Right ventricle myocardium inferior (tissue), 1 donor: Measurements from ENCODE around the gene ADAMTS4. TPM values are rescaled to one million over a fixed set of nuclear protein-coding genes. Genes with fewer than 3 reads are reported as not detected.

ENCODE experiments used
- ATAC-seq: fragments of 200-7000 bp; cut with Tn5 transposase; one replicate; pipeline ENCODE4 v1.9.1; 2020; ENCODE audit warnings: mild to moderate bottlenecking, moderate library complexity
- DNase-seq: peaks from one replicate; pipeline ENCODE4 v3.0.0; 2021; ENCODE audit errors: missing footprints
- intact Hi-C: fragments of 100-400 bp; cut with DNase I; formaldehyde crosslinking; loops from one replicate; pipeline ENCODE4 v1.11.0; 2022
- total RNA-seq: library from RNA; stranded (reverse); fragmentation: NEBNext Ultra II Directional; extraction: Animal tissue kit (Norgen Biotek cat#: 25700); gene quantifications from one replicate; pipeline ENCODE4 v1.2.1, GENCODE V29; 2021
- donor health status: DM: no; HTN: yes; CAD: no; lungs with severe emphysema.

Gene ADAMTS4
- total RNA-seq, 1 donor from 2014 or later, result 13.0 TPM

DNA sequence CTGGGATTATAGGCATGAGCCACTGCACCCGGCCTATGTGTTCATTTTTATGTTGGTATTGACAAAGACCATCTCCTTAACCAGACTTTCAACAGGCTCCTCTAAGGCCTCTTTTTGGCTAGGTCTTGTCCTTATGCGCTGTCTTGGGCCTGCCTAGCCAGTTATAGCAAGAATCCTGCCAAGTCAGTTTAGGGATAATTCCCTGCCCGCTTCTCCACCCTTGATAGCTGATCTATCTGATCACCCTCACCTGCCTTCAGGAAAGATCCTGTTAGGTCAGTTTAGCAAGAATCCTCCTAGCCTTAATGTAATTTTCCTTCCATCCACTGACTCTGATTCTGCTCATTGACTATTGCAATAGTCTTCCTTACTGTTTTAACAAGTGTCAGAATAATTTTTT is 19.2 kb downstream of the ADAMTS4 start:
- intact Hi-C loops, result no loop called here
- ATAC-seq (no peak), DNase-seq (no peak)

DNA sequence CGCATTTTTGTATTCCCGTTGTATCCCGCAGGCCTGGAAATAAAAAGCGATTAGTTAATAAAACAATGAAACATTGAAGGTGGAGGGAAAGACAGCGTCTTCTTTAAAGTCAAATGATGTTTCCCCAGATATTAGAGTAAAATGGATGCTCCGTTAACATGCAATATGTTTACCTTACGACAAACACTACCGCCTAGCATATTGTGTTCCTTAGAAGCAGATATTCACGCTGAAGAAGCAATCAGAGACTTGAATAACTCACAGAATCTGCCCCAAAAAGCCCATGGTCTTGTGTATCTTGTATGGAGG is 21.0 kb downstream of the ADAMTS4 start:
- intact Hi-C loops, result no loop called here
- ATAC-seq (no peak), DNase-seq (no peak)

GRCh38 chr1:161177112-161177935 is 21.5 kb downstream of the ADAMTS4 start, which contains the start of gene B4GALT3:
Gene B4GALT3 (minus strand): TSS chr1:161177507. CDS start chr1:161176060, 1,447 bp downstream.
- ATAC-seq (peak; percentile 93), DNase-seq (peak; percentile 96)
- intact Hi-C loops, result no loop called here

- intact Hi-C loops, result no loop called here
- DNase-seq, result no peak
Measured at GRCh38 chr1:161176468-161177111, 22.3 kb downstream of the ADAMTS4 start.

GRCh38 chr1:161175771-161176453 is 22.9 kb downstream of the ADAMTS4 start:
- ATAC-seq (no peak), DNase-seq (no peak)
- intact Hi-C loops, result no loop called here

More at GRCh38 chr1:161176468-161177111, 22.3 kb downstream of the ADAMTS4 start:
- ATAC-seq, result peak; percentile 0

DNA sequence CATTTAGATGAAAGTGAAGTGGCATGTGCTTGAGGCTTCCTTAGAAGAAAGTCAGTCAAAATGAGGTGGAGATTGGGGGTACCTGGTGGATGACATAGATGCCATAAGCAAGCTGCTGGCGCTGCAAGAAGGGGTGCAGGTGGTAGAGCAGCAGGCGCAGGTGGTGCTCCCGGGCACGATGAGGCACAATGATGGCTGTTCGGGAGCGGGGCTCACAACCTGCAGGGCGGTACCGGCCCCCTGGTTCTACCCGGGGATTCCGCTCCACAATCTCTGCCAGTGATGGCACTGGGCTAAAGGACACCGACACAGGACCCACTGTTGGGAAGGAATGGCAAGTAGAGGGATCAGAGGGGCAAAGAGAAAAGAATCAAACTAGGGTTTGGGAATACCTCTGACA is 23.9 kb downstream of the ADAMTS4 start:
- no peak for ATAC-seq
- DNase-seq, result no peak
- intact Hi-C loops, result no loop called here

DNA sequence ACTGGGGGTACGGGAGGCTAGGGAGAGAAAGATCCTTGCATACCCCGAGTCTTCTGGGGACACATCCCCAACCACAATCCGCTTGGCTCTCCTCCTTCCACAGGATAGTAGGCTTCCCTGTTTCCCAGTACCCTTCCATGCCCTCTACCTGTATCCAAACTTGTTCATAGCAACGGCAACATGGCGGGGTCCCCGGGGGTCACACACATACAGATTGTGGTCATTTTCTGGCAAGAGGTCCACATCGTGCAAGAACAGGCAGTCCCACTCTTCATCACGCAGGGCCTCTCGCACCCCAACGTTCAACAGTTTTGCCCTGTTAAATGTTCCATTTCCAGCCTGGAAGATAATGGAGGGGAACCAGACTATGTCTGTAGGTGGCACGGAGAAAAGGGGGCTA is 25.1 kb downstream of the ADAMTS4 start:
- intact Hi-C loops, result no loop called here
- ATAC-seq, result no peak
- no peak for DNase-seq

DNA sequence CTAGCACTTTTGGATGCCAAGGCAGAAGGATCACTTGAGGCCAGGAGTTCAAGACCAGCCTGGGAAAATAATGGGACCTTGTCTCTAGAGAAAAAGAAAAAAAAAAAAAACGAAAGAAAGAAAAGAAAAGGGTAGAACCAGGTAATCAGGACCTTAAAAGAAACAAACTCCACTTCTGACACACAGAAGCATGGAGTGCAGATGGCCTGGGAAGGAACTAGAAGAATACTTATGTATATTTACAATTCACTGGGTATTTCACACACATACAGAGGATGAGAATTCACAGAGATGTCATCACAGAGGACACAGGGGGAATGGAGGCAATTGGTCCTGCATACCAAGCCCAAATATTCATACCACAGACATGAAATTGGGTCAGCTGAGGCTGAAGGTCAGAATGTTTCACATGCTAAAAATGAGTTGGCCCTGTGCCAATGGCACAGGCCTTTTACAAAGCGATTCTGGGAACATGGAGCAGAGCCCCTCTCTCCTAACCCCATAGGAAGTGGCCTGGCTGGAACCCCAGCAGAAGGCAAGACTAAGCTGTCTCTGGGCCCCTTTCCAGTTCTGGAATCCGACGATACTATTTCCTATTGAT is 26.0 kb downstream of the ADAMTS4 start:
- intact Hi-C loops, result no loop called here
- DNase-seq (no peak), ATAC-seq (peak; percentile 6)

DNA sequence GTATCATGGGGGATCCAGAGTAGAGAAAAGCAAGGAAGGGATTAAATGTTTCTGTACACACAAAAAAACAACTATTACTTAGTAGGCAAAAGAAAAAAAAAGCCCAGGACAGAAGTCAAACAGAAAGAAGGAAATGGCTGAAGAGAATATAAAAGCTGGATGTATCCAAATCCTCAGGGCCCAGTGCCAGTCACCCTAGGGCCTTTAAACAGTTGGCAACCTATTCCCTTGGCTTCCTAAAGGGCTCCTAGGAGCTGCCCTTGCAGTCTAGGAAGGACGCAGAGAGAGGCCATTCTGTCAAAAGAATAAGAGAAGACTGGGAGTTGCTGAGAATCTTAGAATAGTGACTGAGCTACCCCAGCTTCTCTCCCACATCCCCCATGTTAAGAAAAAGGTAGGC is 26.5 kb downstream of the ADAMTS4 start:
- intact Hi-C loops, result no loop called here
- ATAC-seq, result no peak
- no peak for DNase-seq

- ATAC-seq (no peak), DNase-seq (no peak)
- intact Hi-C loops, result no loop called here
Measured at GRCh38 chr1:161171696-161172095, 27.2 kb downstream of the ADAMTS4 start.

GRCh38 chr1:161171191-161171590 is 27.7 kb downstream of the ADAMTS4 start:
- ATAC-seq, result no peak
- intact Hi-C loops, result no loop called here
- DNase-seq, result no peak

DNA sequence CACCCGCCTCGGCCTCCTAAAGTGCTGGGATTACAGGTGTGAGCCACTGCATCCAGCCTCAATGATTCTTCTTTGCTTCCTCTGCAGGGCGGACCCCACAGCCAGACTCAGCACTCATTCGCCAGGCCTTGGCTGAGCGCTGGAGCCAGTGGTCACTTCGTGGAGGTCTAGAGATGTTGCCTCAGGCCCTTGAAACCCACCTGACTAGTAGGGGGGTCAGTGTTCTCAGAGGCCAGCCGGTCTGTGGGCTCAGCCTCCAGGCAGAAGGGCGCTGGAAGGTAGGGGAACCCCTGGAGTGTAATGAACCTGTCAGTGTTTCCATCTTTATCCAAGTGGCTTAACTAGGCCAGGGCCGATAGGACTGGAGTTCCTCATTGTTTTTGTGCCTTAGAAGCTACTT is 29.9 kb downstream of the ADAMTS4 start:
- no peak for DNase-seq
- no peak for ATAC-seq

DNA sequence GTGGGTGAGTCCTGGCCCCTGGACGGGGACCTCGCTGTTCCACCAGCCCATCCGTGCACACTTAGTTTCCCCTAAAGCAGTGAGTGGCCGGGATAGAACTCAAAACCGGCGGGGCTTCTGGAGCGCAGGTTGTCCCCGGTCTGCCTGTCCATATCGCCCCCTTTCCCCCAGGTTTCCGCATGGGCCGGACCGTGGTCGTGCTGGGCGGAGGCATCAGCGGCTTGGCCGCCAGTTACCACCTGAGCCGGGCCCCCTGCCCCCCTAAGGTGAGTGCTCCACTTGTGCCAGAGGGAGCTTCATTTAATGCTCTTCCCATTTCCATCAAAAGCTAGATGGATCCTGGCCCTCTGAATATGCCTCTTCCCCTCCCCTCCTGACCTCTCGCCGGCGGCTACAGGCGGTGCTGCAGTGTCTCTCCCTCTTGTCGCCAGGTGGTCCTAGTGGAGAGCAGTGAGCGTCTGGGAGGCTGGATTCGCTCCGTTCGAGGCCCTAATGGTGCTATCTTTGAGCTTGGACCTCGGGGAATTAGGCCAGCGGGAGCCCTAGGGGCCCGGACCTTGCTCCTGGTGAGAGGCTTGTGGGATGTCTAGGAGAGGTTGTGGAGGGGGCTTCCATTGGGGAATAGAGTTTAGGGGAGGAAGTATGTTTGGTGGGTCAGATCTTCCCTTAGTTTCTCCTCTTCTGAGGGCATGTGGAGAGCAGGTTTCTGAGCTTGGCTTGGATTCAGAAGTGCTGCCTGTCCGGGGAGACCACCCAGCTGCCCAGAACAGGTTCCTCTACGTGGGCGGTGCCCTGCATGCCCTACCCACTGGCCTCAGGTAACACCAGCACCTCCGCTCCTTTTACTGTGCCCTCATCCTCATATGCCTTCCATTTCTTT is 31.9 kb downstream of the ADAMTS4 start:
- DNase-seq (peak; percentile 70), ATAC-seq (no peak)
- intact Hi-C loops, result no loop called here

More for the DNA sequence above, 29.9 kb downstream of the ADAMTS4 start:
- intact Hi-C loops, result no loop called here

GRCh38 chr1:161165742-161166668 is 32.8 kb downstream of the ADAMTS4 start, which contains the start of gene PPOX:
Gene PPOX (plus strand): TSS chr1:161166426. CDS start chr1:161166848, 422 bp downstream.
- peak; percentile 96 for ATAC-seq
- intact Hi-C loops, result no loop called here
- peak; percentile 99 for DNase-seq

DNA sequence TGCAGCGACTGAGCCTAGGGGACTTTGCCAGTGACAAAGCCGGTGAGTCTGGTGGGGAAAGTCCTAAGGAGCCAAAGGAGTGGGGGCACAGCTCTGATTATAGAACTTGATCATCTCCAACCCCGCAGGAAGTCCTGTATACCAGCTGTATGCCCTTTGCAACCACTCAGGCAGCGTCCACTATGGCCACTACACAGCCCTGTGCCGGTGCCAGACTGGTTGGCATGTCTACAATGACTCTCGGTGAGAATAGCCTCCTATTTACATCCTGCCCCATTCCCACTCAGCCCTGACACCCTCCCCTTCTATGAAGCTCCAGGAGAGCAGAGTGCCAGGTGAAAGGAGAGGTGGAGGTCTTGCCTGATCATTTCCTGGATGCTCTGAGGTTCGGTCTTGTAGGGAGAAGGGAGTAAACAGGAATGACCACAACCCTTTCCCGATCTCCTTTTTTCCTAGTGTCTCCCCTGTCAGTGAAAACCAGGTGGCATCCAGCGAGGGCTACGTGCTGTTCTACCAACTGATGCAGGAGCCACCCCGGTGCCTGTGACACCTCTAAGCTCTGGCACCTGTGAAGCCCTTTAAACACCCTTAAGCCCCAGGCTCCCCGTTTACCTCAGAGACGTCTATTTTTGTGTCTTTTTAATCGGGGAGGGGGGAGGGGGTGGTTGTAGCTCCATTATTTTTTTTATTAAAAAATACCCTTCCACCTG is 33.8 kb downstream of the ADAMTS4 start:
- intact Hi-C loops, result no loop called here
- ATAC-seq (no peak), DNase-seq (no peak)

- DNase-seq, result no peak
- ATAC-seq, result no peak
- intact Hi-C loops, result no loop called here
Measured at GRCh38 chr1:161163793-161164192, 35.1 kb downstream of the ADAMTS4 start.

DNA sequence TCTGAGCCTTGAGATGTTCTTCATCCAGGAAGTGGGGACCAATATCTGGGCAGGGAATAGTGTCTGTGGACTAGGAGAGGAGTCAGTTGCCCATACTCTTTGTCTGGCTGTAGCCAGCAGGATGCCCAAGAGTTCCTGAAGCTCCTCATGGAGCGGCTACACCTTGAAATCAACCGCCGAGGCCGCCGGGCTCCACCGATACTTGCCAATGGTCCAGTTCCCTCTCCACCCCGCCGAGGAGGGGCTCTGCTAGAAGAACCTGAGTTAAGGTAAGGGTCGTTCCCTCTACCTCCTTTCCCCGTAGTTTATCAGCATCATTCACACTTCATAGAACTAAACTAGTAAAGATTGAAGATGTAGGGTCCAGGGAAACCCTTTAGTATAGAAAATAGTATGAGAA is 36.0 kb downstream of the ADAMTS4 start:
- no peak for ATAC-seq
- DNase-seq, result no peak
- intact Hi-C loops, result no loop called here
